Measurements from ENCODE around the gene CD300C. TPM values are rescaled to one million over a fixed set of nuclear protein-coding genes. Genes with fewer than 3 reads are reported as not detected.
"Not testable (repeated sequence)": the region's sequence is repeated elsewhere in the genome, so short reads cannot be mapped to it uniquely, and the experiment has no call there.

CD300C gene
- total RNA-seq, 2 donors from 2014 or later, result 0.35 to 1.1 TPM

GRCh38 chr17:74520790-74521480 is 25.0 kb downstream of the CD300C start:
- H3K36me3 ChIP-seq, result no peaks in the 10 kb centered on the region
- TF ChIP-seq CTCF (IDR thresholded peaks at IDR 0.05), result no peak
- no peaks in the 10 kb centered on the region for H3K9me3 ChIP-seq
- no peaks in the 10 kb centered on the region for H3K4me1 ChIP-seq
- intact Hi-C loops (cut with DNase I), result no loop called here
- DNase-seq, result peak; percentile 17
- H3K27me3 ChIP-seq, result no peaks in the 10 kb centered on the region
- H3K9ac ChIP-seq (ENCODE audit: low read depth in 2 of 2, low read length in 2 of 2), result no peak overlapping the region
- H3K4me3 ChIP-seq, result no peak overlapping the region
- H3K27ac ChIP-seq, result peak overlapping the region; percentile 37

GRCh38 chr17:74520016-74520434 is 25.9 kb downstream of the CD300C start:
- no peak overlapping the region for H3K9ac ChIP-seq (ENCODE audit: low read depth in 2 of 2, low read length in 2 of 2)
- intact Hi-C loops (cut with DNase I), result no loop called here
- no peak overlapping the region for H3K4me3 ChIP-seq
- no peaks in the 10 kb centered on the region for H3K4me1 ChIP-seq
- no peaks in the 10 kb centered on the region for H3K27me3 ChIP-seq
- peak overlapping the region; percentile 37 for H3K27ac ChIP-seq
- TF ChIP-seq CTCF (IDR thresholded peaks at IDR 0.05), result no peak
- no peaks in the 10 kb centered on the region for H3K9me3 ChIP-seq
- DNase-seq, result peak; percentile 19
- H3K36me3 ChIP-seq, result no peaks in the 10 kb centered on the region

- DNase-seq; H3K36me3 ChIP-seq; H3K9ac ChIP-seq (ENCODE audit: low read depth in 2 of 2, low read length in 2 of 2); H3K4me1 ChIP-seq; H3K9me3 ChIP-seq; H3K27me3 ChIP-seq; H3K4me3 ChIP-seq; intact Hi-C loops (cut with DNase I); H3K27ac ChIP-seq: not testable (repeated sequence)
Observed at GRCh38 chr17:74518413-74518981, 27.4 kb downstream of the CD300C start.

GRCh38 chr17:74516561-74517328 is 29.2 kb downstream of the CD300C start:
- H3K36me3 ChIP-seq, result no peaks in the 10 kb centered on the region
- intact Hi-C loops (cut with DNase I), result no loop called here
- peak; percentile 11 for DNase-seq
- H3K9me3 ChIP-seq, result no peaks in the 10 kb centered on the region
- TF ChIP-seq CTCF (IDR thresholded peaks at IDR 0.05), result no peak
- no peak overlapping the region for H3K27ac ChIP-seq
- no peak overlapping the region for H3K4me3 ChIP-seq
- peaks cover 3% of the 10 kb centered on the region for H3K27me3 ChIP-seq
- H3K9ac ChIP-seq (ENCODE audit: low read depth in 2 of 2, low read length in 2 of 2), result no peak overlapping the region
- no peaks in the 10 kb centered on the region for H3K4me1 ChIP-seq

GRCh38 chr17:74515941-74516340 is 30.0 kb downstream of the CD300C start:
- intact Hi-C loops (cut with DNase I), result no loop called here
- H3K4me3 ChIP-seq, result no peak overlapping the region
- H3K27me3 ChIP-seq, result peaks cover 3% of the 10 kb centered on the region
- no peaks in the 10 kb centered on the region for H3K4me1 ChIP-seq
- H3K27ac ChIP-seq, result no peak overlapping the region
- peak; percentile 9 for DNase-seq
- no peak for TF ChIP-seq CTCF (IDR thresholded peaks at IDR 0.05)
- H3K9me3 ChIP-seq, result no peaks in the 10 kb centered on the region
- H3K36me3 ChIP-seq, result no peaks in the 10 kb centered on the region
- no peak overlapping the region for H3K9ac ChIP-seq (ENCODE audit: low read depth in 2 of 2, low read length in 2 of 2)
